HG02763 (cell line): ENCODE data around the gene CLIP2.
"Not testable (repeated sequence)": the region's sequence is repeated elsewhere in the genome, so short reads cannot be mapped to it uniquely, and the experiment has no call there.

Source experiments
- ATAC-seq: cut with Tn5 transposase; IDR thresholded peaks from one replicate; pipeline ENCODE4 v1.9.1; 2021; ENCODE audit warnings: mild to moderate bottlenecking, moderate library complexity; ENCODE audit not compliant: unreplicated experiment

CLIP2 gene

GRCh38 chr7:74325210-74325565 lies 36.0 kb downstream of the CLIP2 start:
- no peak for ATAC-seq

- ATAC-seq, result no peak
Observed at GRCh38 chr7:74329225-74329624, 40.0 kb downstream of the CLIP2 start.

GRCh38 chr7:74332373-74333176 lies 43.4 kb downstream of the CLIP2 start:
- ATAC-seq, result no peak

- ATAC-seq, result no peak
Observed at GRCh38 chr7:74334030-74334429, 44.8 kb downstream of the CLIP2 start.

GRCh38 chr7:74337926-74338325 lies 48.7 kb downstream of the CLIP2 start:
- no peak for ATAC-seq

- ATAC-seq, result no peak
Observed at GRCh38 chr7:74338366-74339108, 49.3 kb downstream of the CLIP2 start.

- ATAC-seq, result not testable (repeated sequence)
Observed at GRCh38 chr7:74339648-74340047, 50.4 kb downstream of the CLIP2 start.

GRCh38 chr7:74343281-74344131 lies 54.3 kb downstream of the CLIP2 start:
- no peak for ATAC-seq

GRCh38 chr7:74344132-74344496 lies 54.9 kb downstream of the CLIP2 start:
- ATAC-seq, result no peak

- no peak for ATAC-seq
Observed at GRCh38 chr7:74344786-74345185, 55.6 kb downstream of the CLIP2 start.

GRCh38 chr7:74345970-74346369 lies 56.8 kb downstream of the CLIP2 start:
- ATAC-seq, result no peak

GRCh38 chr7:74349621-74350020 lies 60.4 kb downstream of the CLIP2 start:
- no peak for ATAC-seq

- ATAC-seq, result no peak
Observed at GRCh38 chr7:74350751-74351150, 61.5 kb downstream of the CLIP2 start.

- ATAC-seq, result no peak
Observed at GRCh38 chr7:74351836-74352235, 62.6 kb downstream of the CLIP2 start.

GRCh38 chr7:74352551-74353138 lies 63.4 kb downstream of the CLIP2 start:
- ATAC-seq, result not testable (repeated sequence)

GRCh38 chr7:74354009-74354408 lies 64.8 kb downstream of the CLIP2 start:
- ATAC-seq, result no peak

- ATAC-seq, result no peak
Observed at GRCh38 chr7:74355091-74355490, 65.9 kb downstream of the CLIP2 start.

GRCh38 chr7:74356589-74357315 lies 67.5 kb downstream of the CLIP2 start:
- ATAC-seq, result no peak

GRCh38 chr7:74360008-74360407 lies 70.8 kb downstream of the CLIP2 start:
- ATAC-seq, result no peak

- ATAC-seq, result no peak
Observed at GRCh38 chr7:74362266-74362665, 73.1 kb downstream of the CLIP2 start.
